OCI-LY3 (cell line): ENCODE measurements around the gene OR52H1.

Experiments
- H2AFZ ChIP-seq: fragments of 200-600, 300-600 bp; shearing (Covaris generic); 2 replicates; pipeline ENCODE4 v1.6.0; 2014; ENCODE audit warnings: antibody characterized with exemption, low read depth, low read length
- H3K27ac ChIP-seq: fragments of 200-600, 300-600 bp; sonication (generic); 2 replicates; pipeline ENCODE4 v1.5.1; 2014; ENCODE audit warnings: mild to moderate bottlenecking, low read length, moderate library complexity, mixed read lengths
- H3K27me3 ChIP-seq: fragments of 200-600, 300-600 bp; sonication (generic); 2 replicates; pipeline ENCODE4 v1.6.1; 2014; ENCODE audit warnings: low read depth, low read length, mixed read lengths
- H3K36me3 ChIP-seq: fragments of 200-600, 300-600 bp; sonication (generic); replicated peaks from 2 replicates; pipeline ENCODE3; 2014; ENCODE audit warnings: low read depth, low read length, mixed read lengths
- H3K4me1 ChIP-seq: fragments of 300-600, 200-600 bp; sonication (generic); 2 replicates; pipeline ENCODE4 v1.6.1; 2014; ENCODE audit warnings: low read length, mixed read lengths
- H3K4me2 ChIP-seq: fragments of 200-600, 300-600 bp; sonication (generic); 2 replicates; pipeline ENCODE4 v1.6.1; 2014; ENCODE audit warnings: low read length, mixed read lengths
- H3K4me3 ChIP-seq: fragments of 300-600, 200-600 bp; sonication (generic); 2 replicates; pipeline ENCODE4 v1.5.1; 2014; ENCODE audit warnings: antibody characterized with exemption, mild to moderate bottlenecking, low read length, moderate library complexity
- H3K79me2 ChIP-seq: fragments of 300-600, 200-600 bp; shearing (Covaris generic); 2 replicates; pipeline ENCODE4 v1.6.1; 2014; ENCODE audit warnings: mild to moderate bottlenecking, low read length, mixed read lengths
- H3K9ac ChIP-seq: fragments of 300-600, 200-600 bp; shearing (Covaris generic); 2 replicates; pipeline ENCODE4 v1.6.0; 2014; ENCODE audit warnings: mild to moderate bottlenecking, low read length, moderate library complexity
- H3K9me3 ChIP-seq: fragments of 200-600, 300-600 bp; shearing (Covaris generic); 2 replicates; pipeline ENCODE4 v1.6.1; 2014; ENCODE audit warnings: low read length, mixed read lengths; ENCODE audit not compliant: insufficient read depth
- H4K20me1 ChIP-seq: fragments of 200-600, 300-600 bp; sonication (generic); 2 replicates; pipeline ENCODE4 v1.6.1; 2016; ENCODE audit warnings: low read length, mixed read lengths; ENCODE audit not compliant: insufficient read depth
- CTCF ChIP-seq: fragments of 200-600, 300-600 bp; sonication (generic); IDR thresholded peaks from 2 replicates; pipeline ENCODE4 v1.5.1; 2014; ENCODE audit warnings: antibody characterized with exemption, low read length, low read depth
- EZH2phosphoT487 ChIP-seq: fragments of 200-600 bp; shearing (Covaris generic); IDR thresholded peaks from 2 replicates; pipeline ENCODE4 v1.6.1; 2018; ENCODE audit warnings: antibody characterized with exemption, mixed run types, low read depth

OR52H1 gene

GRCh38 chr11:5516599-5516998, 31.7 kb downstream of the OR52H1 start, which contains the start of gene UBQLNL:
Gene UBQLNL (minus strand): TSS chr11:5516699. CDS start chr11:5516441, 258 bp downstream.
- Histone ChIP-seq H3K4me3 (no peak within 1 kb of the TSS), H3K4me2 (no peak within 1 kb of the TSS), H3K36me3 (no peaks in the 10 kb centered on the region), H3K9ac (no peak within 1 kb of the TSS), H3K27ac (no peak within 1 kb of the TSS), H2AFZ (no peak within 1 kb of the TSS), H3K9me3 (no peaks in the 10 kb centered on the region), H3K4me1 (no peaks in the 10 kb centered on the region), H4K20me1 (no peaks in the 10 kb centered on the region), H3K27me3 (0 out of 2 replicates have a peak, but pooled peaks cover 2% of the 10 kb centered on the region), H3K79me2 (no peaks in the 10 kb centered on the region)
- TF ChIP-seq EZH2phosphoT487 (no peak), CTCF (no peak)

- H3K9me3 ChIP-seq, result no peaks in the 10 kb centered on the region
Measured at GRCh38 chr11:5514841-5515240, 33.5 kb downstream of the OR52H1 start.

GRCh38 chr11:5509803-5510202, 38.5 kb downstream of the OR52H1 start, which contains the start of gene UBQLN3:
Gene UBQLN3 (minus strand): TSS chr11:5509957. CDS start chr11:5509558, 399 bp downstream.
- Histone ChIP-seq H3K4me2 (no peak within 1 kb of the TSS), H3K27me3 (0 out of 2 replicates have a peak, but pooled peaks cover 2% of the 10 kb centered on the region), H2AFZ (no peak within 1 kb of the TSS), H3K79me2 (no peaks in the 10 kb centered on the region), H3K36me3 (no peaks in the 10 kb centered on the region), H3K4me1 (no peaks in the 10 kb centered on the region), H3K9me3 (no peaks in the 10 kb centered on the region), H3K27ac (no peak within 1 kb of the TSS), H3K9ac (no peak within 1 kb of the TSS), H4K20me1 (no peaks in the 10 kb centered on the region), H3K4me3 (no peak within 1 kb of the TSS)
- no peak for TF ChIP-seq EZH2phosphoT487
- no peak for TF ChIP-seq CTCF

More at GRCh38 chr11:5514841-5515240, 33.5 kb downstream of the OR52H1 start:
- no peak for TF ChIP-seq CTCF
- H3K27ac ChIP-seq, result no peak overlapping the region
- no peak overlapping the region for H3K4me3 ChIP-seq
- no peaks in the 10 kb centered on the region for H3K36me3 ChIP-seq
- H2AFZ ChIP-seq, result no peak overlapping the region
- no peaks in the 10 kb centered on the region for H3K79me2 ChIP-seq
- H3K4me1 ChIP-seq, result no peaks in the 10 kb centered on the region
- H3K9ac ChIP-seq, result no peak overlapping the region
- H3K4me2 ChIP-seq, result no peak overlapping the region
- no peaks in the 10 kb centered on the region for H4K20me1 ChIP-seq
- H3K27me3 ChIP-seq, result 0 out of 2 replicates have a peak, but pooled peaks cover 2% of the 10 kb centered on the region

- Histone ChIP-seq H3K79me2 (no peaks in the 10 kb centered on the region), H3K36me3 (no peaks in the 10 kb centered on the region), H3K9me3 (no peaks in the 10 kb centered on the region), H3K4me2 (no peak overlapping the region), H3K27ac (no peak overlapping the region), H3K9ac (no peak overlapping the region), H2AFZ (no peak overlapping the region), H3K27me3 (0 out of 2 replicates have a peak, but pooled peaks cover 2% of the 10 kb centered on the region), H3K4me3 (no peak overlapping the region), H3K4me1 (no peaks in the 10 kb centered on the region), H4K20me1 (no peaks in the 10 kb centered on the region)
- TF ChIP-seq EZH2phosphoT487 (no peak), CTCF (no peak)
Measured at GRCh38 chr11:5508605-5509004, 39.7 kb downstream of the OR52H1 start.
